K562 (cell line): ENCODE data around the gene ST14. TPM values are rescaled to one million over a fixed set of nuclear protein-coding genes. Genes with fewer than 3 reads are reported as not detected.

Source experiments
- ATAC-seq: fragments of 200-7000 bp; cut with Tn5 transposase; 3 replicates; pipeline ENCODE4 v1.9.1; 2020; ENCODE audit warnings: moderate library complexity
- BruUV-seq: library from RNA; stranded (reverse); fragments of 400-500 nt; replicated peaks from 2 replicates; lab custom pipeline; 2021; lab: Mats Ljungman, UMichigan
- CTCF ChIA-PET: fragments of 300-600 bp; formaldehyde crosslinking; extraction: SDS; loops from one replicate; lab custom pipeline; 2021; ENCODE audit warnings: low intra/inter-chr PET ratio; lab: Yijun Ruan, JAX
- POLR2A ChIA-PET: fragments of 300-600, 350-650 bp; sonication (Branson Sonifier 250); formaldehyde crosslinking; extraction: SDS; loops from one replicate; lab custom pipeline; 2021; ENCODE audit warnings: antibody characterized with exemption, inconsistent platforms; lab: Yijun Ruan, JAX
- DNase-seq, 4 experiments: peaks; one replicate each; pipeline versions ENCODE4 v3.0.0 to v3.0.0-alpha.2; 2011 to 2018; ENCODE audit warnings: low spot score in 3 of 4, mixed read lengths in 3 of 4; ENCODE audit errors: extremely low read depth in 1 of 4
- FAIRE-seq: peaks from 2 replicates; lab custom pipeline; 2011; peaks lifted over from hg19 to GRCh38; lab: Jason Lieb, UNC
- H2AFZ ChIP-seq: 2 replicates; pipeline ENCODE4 v1.6.0; 2011; ENCODE audit warnings: low read depth, low read length, control low read depth, inconsistent platforms
- H3K27ac ChIP-seq: fragments of 200-600 bp; 3 replicates; pipeline ENCODE4 v1.8.0; 2011; ENCODE audit warnings: low read depth, mild to moderate bottlenecking, control low read depth, inconsistent platforms, low read length, moderate library complexity, mixed read lengths; ENCODE audit errors: extremely low read depth
- H3K27me3 ChIP-seq, 2 experiments: fragments of 300-600 bp in 1 of 2; 2 replicates in 1 of 2; 3 replicates in 1 of 2; pipeline versions ENCODE4 v1.6.0 to v1.8.0; 2011; ENCODE audit warnings: inconsistent platforms in 2 of 2, low read length in 2 of 2, mild to moderate bottlenecking in 1 of 2, mixed read lengths in 1 of 2, moderate library complexity in 1 of 2; ENCODE audit not compliant: control insufficient read depth in 2 of 2, insufficient read depth in 2 of 2
- H3K36me3 ChIP-seq: fragments of 300-600 bp; 3 replicates; pipeline ENCODE4 v1.8.0; 2011; ENCODE audit warnings: mild to moderate bottlenecking, low read length, inconsistent platforms; ENCODE audit not compliant: control insufficient read depth, insufficient read depth
- H3K4me1 ChIP-seq, 2 experiments: fragments of 200-600 bp in 1 of 2; replicated peaks in 1 of 2; 2 replicates in 1 of 2; 3 replicates in 1 of 2; pipeline versions ENCODE4 v1.5.1 to v1.8.0; 2011; ENCODE audit warnings: inconsistent platforms in 2 of 2, low read length in 2 of 2, mild to moderate bottlenecking in 1 of 2, mixed read lengths in 1 of 2, moderate library complexity in 1 of 2; ENCODE audit not compliant: control insufficient read depth in 2 of 2, insufficient read depth in 2 of 2
- H3K4me2 ChIP-seq: 2 replicates; pipeline ENCODE4 v1.6.1; 2011; ENCODE audit warnings: low read length, control low read depth, inconsistent platforms, mixed read lengths; ENCODE audit not compliant: insufficient read depth
- H3K4me3 ChIP-seq: fragments of 200-600 bp; sonication (generic), shearing (Covaris generic); 2 replicates; pipeline ENCODE4 v1.5.1; 2016; ENCODE audit warnings: control low read depth, inconsistent platforms
- H3K79me2 ChIP-seq: fragments of 200-600 bp; 3 replicates; pipeline ENCODE4 v1.8.0; 2011; ENCODE audit warnings: low read length, inconsistent platforms; ENCODE audit not compliant: control insufficient read depth, insufficient read depth
- H3K9ac ChIP-seq, 2 experiments: 2 replicates each; pipeline versions ENCODE4 v1.6.0 to v1.6.1; 2011; ENCODE audit warnings: low read depth in 2 of 2, low read length in 2 of 2, control low read depth in 1 of 2, inconsistent platforms in 1 of 2, mild to moderate bottlenecking in 1 of 2, mixed read lengths in 1 of 2; ENCODE audit not compliant: insufficient read depth in 1 of 2
- H3K9me1 ChIP-seq: one replicate; pipeline ENCODE4 v1.6.0; 2011; ENCODE audit warnings: inconsistent platforms, mild to moderate bottlenecking, low read length, moderate library complexity; ENCODE audit not compliant: control insufficient read depth, insufficient read depth
- H3K9me3 ChIP-seq: replicated peaks from 2 replicates; pipeline ENCODE4 v1.5.1; 2011; ENCODE audit warnings: low read depth, low read length, inconsistent platforms; ENCODE audit not compliant: control insufficient read depth, insufficient read depth
- H4K20me1 ChIP-seq: replicated peaks from 2 replicates; pipeline ENCODE4 v1.6.1; 2011; ENCODE audit warnings: low read length, inconsistent platforms, mixed read lengths; ENCODE audit not compliant: control insufficient read depth, insufficient read depth
- CHD2 ChIP-seq: IDR thresholded peaks from 2 replicates; pipeline ENCODE4 v1.6.1; 2011; ENCODE audit warnings: low read depth, low read length
- COPS2 ChIP-seq: fragments of 450-650 bp; conservative IDR thresholded peaks from 2 replicates; pipeline ENCODE4 v1.6.1; 2016; ENCODE audit warnings: mild to moderate bottlenecking, moderate library complexity
- HOXB6 ChIP-seq: fragments of 250-450 bp; sonication (Bioruptor Pico); IDR thresholded peaks from 2 replicates; pipeline ENCODE4 v1.5.1; 2022; ENCODE audit warnings: mild to moderate bottlenecking, borderline replicate concordance
- HSF4 ChIP-seq: fragments of 250-450 bp; sonication (Bioruptor Pico); IDR thresholded peaks from 2 replicates; pipeline ENCODE4 v2.1.2; 2022; ENCODE audit warnings: mild to moderate bottlenecking, moderate library complexity, borderline replicate concordance
- KDM5B ChIP-seq: fragments of 200-600 bp; sonication (generic); IDR thresholded peaks from 2 replicates; pipeline ENCODE4 v1.6.1; 2012; ENCODE audit warnings: low read depth, mild to moderate bottlenecking, moderate library complexity, low read length, control low read depth, inconsistent platforms; ENCODE audit not compliant: insufficient replicate concordance
- MEIS2 ChIP-seq: fragments of 450-650 bp; IDR thresholded peaks from 2 replicates; pipeline ENCODE4 v1.6.1; 2014; ENCODE audit warnings: mild to moderate bottlenecking; ENCODE audit not compliant: partially characterized antibody
- SOX6 ChIP-seq: fragments of 450-650 bp; IDR thresholded peaks from 2 replicates; pipeline ENCODE4 v1.6.1; 2014; ENCODE audit warnings: mild to moderate bottlenecking
- SP2 ChIP-seq: IDR thresholded peaks from 2 replicates; pipeline ENCODE4 v1.6.1; 2011; ENCODE audit warnings: mild to moderate bottlenecking, low read depth, low read length, moderate library complexity; ENCODE audit not compliant: poor library complexity, severe bottlenecking; ENCODE audit errors: extremely low read depth
- ZBTB17 ChIP-seq: fragments of 450-650 bp; formaldehyde crosslinking; IDR thresholded peaks from 2 replicates; pipeline ENCODE4 v1.4.0; 2020; ENCODE audit warnings: mild to moderate bottlenecking
- ZNF217 ChIP-seq: sonication (generic); formaldehyde crosslinking; IDR thresholded peaks from 2 replicates; pipeline ENCODE4 v1.8.0; 2022; ENCODE audit warnings: mild to moderate bottlenecking, missing genetic modification reagents
- ZNF561 ChIP-seq: fragments of 450-650 bp; formaldehyde crosslinking; conservative IDR thresholded peaks from 2 replicates; pipeline ENCODE4 v1.4.0; 2020; ENCODE audit warnings: mild to moderate bottlenecking, moderate library complexity
- ZNF589 ChIP-seq: fragments of 200-800 bp; sonication (Bioruptor generic); IDR thresholded peaks from 2 replicates; pipeline ENCODE4 v1.6.1; 2016; ENCODE audit warnings: low read depth, missing genetic modification characterization, missing compliant biosample characterization
- ZNF644 ChIP-seq: fragments of 200-800 bp; sonication (Bioruptor generic); IDR thresholded peaks from 2 replicates; pipeline ENCODE4 v1.6.1; 2016; ENCODE audit warnings: low read depth, missing genetic modification characterization, missing compliant biosample characterization
- WGBS: fragments of 100-300 bp; shearing (Covaris generic); methylation state at CpG from one replicate; pipeline ENCODE4 v1.1.6; 2016; ENCODE audit warnings: low coverage, mixed read lengths; ENCODE audit not compliant: insufficient coverage; ENCODE audit errors: missing lambda C conversion rate; 5-methylcytosine and 5-hydroxymethylcytosine counted together
- in situ Hi-C: fragments of 300-500 bp; cut with MboI; formaldehyde crosslinking; loops from 4 replicates; pipeline ENCODE4 v1.15.0; 2018; ENCODE audit warnings: inconsistent platforms, mixed read lengths
- intact Hi-C: fragments of 100-400 bp; cut with micrococcal nuclease; formaldehyde crosslinking; loops from 2 replicates; pipeline ENCODE4 v1.14.2; 2022
- polyA plus RNA-seq, 8 experiments: library from polyadenylated mRNA; depleted of rRNA in 4 of 8; stranded (reverse) in 5 of 8; unstranded in 3 of 8; fragments of >200 nt; fragmentation: Nextera tagmentation in 2 of 8; fragmentation: Illumina TruSeq in 1 of 8; extraction: Ambion mirVana in 2 of 8; extraction: Trizol in 1 of 8; gene quantifications; 2 replicates each; pipeline versions ENCODE4 v1.2.1 to v1.2.3, GENCODE V29; 2011 to 2014; ENCODE audit warnings: inconsistent platforms in 1 of 8, missing spikeins in 1 of 8
- total RNA-seq, 7 experiments: library from RNA; depleted of rRNA in 6 of 7; stranded (reverse); fragments of >200 nt in 6 of 7; fragmentation: Illumina TruSeq in 2 of 7; extraction: Trizol in 2 of 7; gene quantifications; 2 replicates each; pipeline versions ENCODE4 v1.2.1 to v1.2.3, GENCODE V29; 2011 to 2021; ENCODE audit warnings: low replicate concordance in 1 of 7
- TF ChIP-seq, protein P1 (sequence below): IDR thresholded peaks from 2 replicates; pipeline ENCODE4 v1.6.1; 2014; ENCODE audit warnings: antibody characterized with exemption
- TF ChIP-seq, protein P2 (sequence below): fragments of 250-450 bp; sonication (Bioruptor Pico); IDR thresholded peaks from 2 replicates; pipeline ENCODE4 v1.4.0; 2020; ENCODE audit warnings: mild to moderate bottlenecking, moderate library complexity
- TF ChIP-seq, protein P3 (sequence below): fragments of 200-400 bp; formaldehyde crosslinking; IDR thresholded peaks from 2 replicates; pipeline ENCODE4 v1.6.1; 2017; ENCODE audit warnings: mild to moderate bottlenecking, low read depth, low read length, moderate library complexity

ST14 gene
- total and polyA plus RNA-seq, 9 of the 15 experiments (the other 6 are each of a cell fraction or from before 2014, with no cell fraction given), result 0.08 to 0.20 TPM; not detected in 7

GRCh38 chr11:130223291-130223971 lies 63.8 kb downstream of the ST14 start (continued):
- TF ChIP-seq, protein P1, sequence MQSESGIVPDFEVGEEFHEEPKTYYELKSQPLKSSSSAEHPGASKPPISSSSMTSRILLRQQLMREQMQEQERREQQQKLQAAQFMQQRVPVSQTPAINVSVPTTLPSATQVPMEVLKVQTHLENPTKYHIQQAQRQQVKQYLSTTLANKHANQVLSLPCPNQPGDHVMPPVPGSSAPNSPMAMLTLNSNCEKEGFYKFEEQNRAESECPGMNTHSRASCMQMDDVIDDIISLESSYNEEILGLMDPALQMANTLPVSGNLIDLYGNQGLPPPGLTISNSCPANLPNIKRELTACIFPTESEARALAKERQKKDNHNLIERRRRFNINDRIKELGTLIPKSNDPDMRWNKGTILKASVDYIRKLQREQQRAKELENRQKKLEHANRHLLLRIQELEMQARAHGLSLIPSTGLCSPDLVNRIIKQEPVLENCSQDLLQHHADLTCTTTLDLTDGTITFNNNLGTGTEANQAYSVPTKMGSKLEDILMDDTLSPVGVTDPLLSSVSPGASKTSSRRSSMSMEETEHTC, result no peak
- TF ChIP-seq COPS2 (no peak), CHD2 (no peak)
- TF ChIP-seq, protein P2, sequence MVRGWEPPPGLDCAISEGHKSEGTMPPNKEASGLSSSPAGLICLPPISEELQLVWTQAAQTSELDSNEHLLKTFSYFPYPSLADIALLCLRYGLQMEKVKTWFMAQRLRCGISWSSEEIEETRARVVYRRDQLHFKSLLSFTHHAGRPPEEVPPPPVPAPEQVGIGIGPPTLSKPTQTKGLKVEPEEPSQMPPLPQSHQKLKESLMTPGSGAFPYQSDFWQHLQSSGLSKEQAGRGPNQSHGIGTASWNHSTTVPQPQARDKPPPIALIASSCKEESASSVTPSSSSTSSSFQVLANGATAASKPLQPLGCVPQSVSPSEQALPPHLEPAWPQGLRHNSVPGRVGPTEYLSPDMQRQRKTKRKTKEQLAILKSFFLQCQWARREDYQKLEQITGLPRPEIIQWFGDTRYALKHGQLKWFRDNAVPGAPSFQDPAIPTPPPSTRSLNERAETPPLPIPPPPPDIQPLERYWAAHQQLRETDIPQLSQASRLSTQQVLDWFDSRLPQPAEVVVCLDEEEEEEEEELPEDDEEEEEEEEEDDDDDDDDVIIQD (CRISPR knock-in tag), result no peak

DNA sequence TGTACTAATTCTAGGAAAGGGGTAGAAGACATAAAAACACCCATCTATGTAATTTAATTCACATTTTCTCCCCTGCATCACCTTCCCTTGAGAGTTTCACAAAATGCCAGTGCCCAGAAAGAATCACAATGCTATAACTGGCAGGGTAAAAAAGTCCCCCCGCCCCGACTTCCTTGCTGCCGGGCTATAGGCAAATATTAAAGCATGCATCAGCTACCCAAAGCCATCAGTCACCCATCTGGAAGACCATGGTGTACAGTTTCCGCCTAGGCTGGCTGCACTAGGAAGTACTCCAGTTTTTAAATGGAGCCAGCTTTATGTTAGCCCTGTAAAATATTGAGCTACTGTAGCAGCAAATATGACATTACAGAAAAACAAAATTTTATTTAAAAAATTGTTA lies 67.8 kb downstream of the ST14 start:
- H3K79me2 ChIP-seq, result no peaks in the 10 kb centered on the region
- ChIA-PET POLR2A (no interaction called here), CTCF (no interaction called here)
- no peak overlapping the region for H3K9ac ChIP-seq
- DNase-seq (no peak), FAIRE-seq (no peak), ATAC-seq (no peak)
- no peaks in the 10 kb centered on the region for H3K4me1 ChIP-seq
- H3K4me2 ChIP-seq, result no peak overlapping the region
- BruUV-seq, result no TSS peak
- in situ Hi-C loops (no loop called here), intact Hi-C loops (no loop called here)
- H3K4me3 ChIP-seq, result no peak overlapping the region
- H3K27me3 ChIP-seq, result peaks cover 0 to 5% of the 10 kb centered on the region in 2 experiments; a peak in 4 of 5 replicates
- H3K9me1 ChIP-seq, result no peaks in the 10 kb centered on the region
- H4K20me1 ChIP-seq, result no peaks in the 10 kb centered on the region
- 98% methylated on average over 4 of the region's 4 CpGs for WGBS
- H3K36me3 ChIP-seq, result no peaks in the 10 kb centered on the region
- H3K27ac ChIP-seq, result no peak overlapping the region
- H2AFZ ChIP-seq, result no peak overlapping the region
- no peaks in the 10 kb centered on the region for H3K9me3 ChIP-seq
- TF ChIP-seq MEIS2 (no peak), KDM5B (no peak), HSF4 (CRISPR knock-in tag) (no peak), ZNF561 (CRISPR knock-in tag) (no peak), ZBTB17 (CRISPR knock-in tag) (no peak), SP2 (no peak), ZNF217 (CRISPR knock-in tag) (no peak), ZNF644 (no peak), HOXB6 (CRISPR knock-in tag) (no peak), ZNF589 (no peak), SOX6 (no peak)
- TF ChIP-seq, protein P3, sequence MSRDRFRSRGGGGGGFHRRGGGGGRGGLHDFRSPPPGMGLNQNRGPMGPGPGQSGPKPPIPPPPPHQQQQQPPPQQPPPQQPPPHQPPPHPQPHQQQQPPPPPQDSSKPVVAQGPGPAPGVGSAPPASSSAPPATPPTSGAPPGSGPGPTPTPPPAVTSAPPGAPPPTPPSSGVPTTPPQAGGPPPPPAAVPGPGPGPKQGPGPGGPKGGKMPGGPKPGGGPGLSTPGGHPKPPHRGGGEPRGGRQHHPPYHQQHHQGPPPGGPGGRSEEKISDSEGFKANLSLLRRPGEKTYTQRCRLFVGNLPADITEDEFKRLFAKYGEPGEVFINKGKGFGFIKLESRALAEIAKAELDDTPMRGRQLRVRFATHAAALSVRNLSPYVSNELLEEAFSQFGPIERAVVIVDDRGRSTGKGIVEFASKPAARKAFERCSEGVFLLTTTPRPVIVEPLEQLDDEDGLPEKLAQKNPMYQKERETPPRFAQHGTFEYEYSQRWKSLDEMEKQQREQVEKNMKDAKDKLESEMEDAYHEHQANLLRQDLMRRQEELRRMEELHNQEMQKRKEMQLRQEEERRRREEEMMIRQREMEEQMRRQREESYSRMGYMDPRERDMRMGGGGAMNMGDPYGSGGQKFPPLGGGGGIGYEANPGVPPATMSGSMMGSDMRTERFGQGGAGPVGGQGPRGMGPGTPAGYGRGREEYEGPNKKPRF, result no peak
